ENCODE data around the gene BTBD8.

DNA sequence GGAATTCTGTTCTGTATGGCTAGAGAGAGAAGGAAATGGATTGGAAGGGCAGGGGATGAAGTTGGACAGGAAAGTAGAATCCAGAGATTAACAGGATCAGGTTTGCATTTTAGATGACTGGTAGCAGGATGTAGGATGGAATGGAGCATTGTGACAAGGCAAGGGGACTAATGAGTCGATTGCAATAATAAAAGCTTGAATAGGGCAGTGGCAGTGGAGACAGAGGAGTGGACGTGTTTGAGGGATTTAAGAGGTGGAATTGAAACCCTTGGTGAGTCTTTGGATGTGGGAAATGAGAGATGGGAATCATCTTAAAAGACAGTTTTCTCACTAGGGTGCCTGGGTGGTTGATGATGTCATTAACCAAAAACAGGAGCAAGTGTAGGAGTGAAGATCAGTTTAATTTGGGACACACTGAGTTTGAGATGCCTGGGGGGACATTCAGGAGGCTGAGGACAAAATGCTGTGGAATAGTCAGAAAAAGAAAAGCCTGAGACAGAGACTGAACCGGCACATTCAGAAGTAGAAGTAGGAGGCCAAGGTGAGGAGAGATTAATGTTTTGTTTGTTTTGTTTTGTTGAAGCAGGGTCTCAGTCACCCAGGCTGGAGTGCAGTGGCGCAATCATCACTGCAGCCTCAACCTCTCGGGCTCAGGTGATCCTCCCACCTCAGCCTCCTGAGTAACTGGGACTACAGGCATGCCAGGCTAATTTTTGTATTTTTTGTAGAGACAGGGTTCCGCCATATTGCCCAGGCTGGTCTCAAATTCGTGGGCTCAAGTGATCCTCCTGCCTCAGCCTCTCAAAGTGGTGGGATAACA lies 108.5 kb downstream of the BTBD8 start:
- TF ChIP-seq POLR2AphosphoS5 (IDR thresholded peaks at IDR 0.05; ENCODE audit: borderline replicate concordance, low read depth, low read length) (no peak), EZH2 (IDR thresholded peaks at IDR 0.05) (no peak), FOXP2 (optimal IDR thresholded peaks at IDR 0.05; ENCODE audit: control extremely low read depth, extremely low read length, insufficient read depth) (no peak)
